ENCODE results near the gene MAMDC2.

- TF ChIP-seq POLR2AphosphoS5 (IDR thresholded peaks at IDR 0.05): no peak
- TF ChIP-seq, protein P1, sequence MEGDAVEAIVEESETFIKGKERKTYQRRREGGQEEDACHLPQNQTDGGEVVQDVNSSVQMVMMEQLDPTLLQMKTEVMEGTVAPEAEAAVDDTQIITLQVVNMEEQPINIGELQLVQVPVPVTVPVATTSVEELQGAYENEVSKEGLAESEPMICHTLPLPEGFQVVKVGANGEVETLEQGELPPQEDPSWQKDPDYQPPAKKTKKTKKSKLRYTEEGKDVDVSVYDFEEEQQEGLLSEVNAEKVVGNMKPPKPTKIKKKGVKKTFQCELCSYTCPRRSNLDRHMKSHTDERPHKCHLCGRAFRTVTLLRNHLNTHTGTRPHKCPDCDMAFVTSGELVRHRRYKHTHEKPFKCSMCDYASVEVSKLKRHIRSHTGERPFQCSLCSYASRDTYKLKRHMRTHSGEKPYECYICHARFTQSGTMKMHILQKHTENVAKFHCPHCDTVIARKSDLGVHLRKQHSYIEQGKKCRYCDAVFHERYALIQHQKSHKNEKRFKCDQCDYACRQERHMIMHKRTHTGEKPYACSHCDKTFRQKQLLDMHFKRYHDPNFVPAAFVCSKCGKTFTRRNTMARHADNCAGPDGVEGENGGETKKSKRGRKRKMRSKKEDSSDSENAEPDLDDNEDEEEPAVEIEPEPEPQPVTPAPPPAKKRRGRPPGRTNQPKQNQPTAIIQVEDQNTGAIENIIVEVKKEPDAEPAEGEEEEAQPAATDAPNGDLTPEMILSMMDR (IDR thresholded peaks at IDR 0.05): no peak
- TF ChIP-seq POLR2A (IDR thresholded peaks at IDR 0.05): no peak
Observed at GRCh38 chr9:70085241-70085640, 41.6 kb downstream of the MAMDC2 start.
